Activated naive CD8-positive, alpha-beta T cell (primary cell): ENCODE results near the gene GPR146.
"Not testable (repeated sequence)": the region's sequence is repeated elsewhere in the genome, so short reads cannot be mapped to it uniquely, and the experiment has no call there.

ENCODE experiments used
- H3K27ac Mint-ChIP-seq: one replicate; pipeline ENCODE4 v1.8.0; 2021; ENCODE audit warnings: mixed read lengths
- H3K27me3 Mint-ChIP-seq: one replicate; pipeline ENCODE4 v1.8.0; 2021; ENCODE audit warnings: mixed read lengths
- H3K36me3 Mint-ChIP-seq: one replicate; pipeline ENCODE4 v1.8.0; 2021; ENCODE audit warnings: mixed read lengths
- H3K4me1 Mint-ChIP-seq: one replicate; pipeline ENCODE4 v1.8.0; 2021; ENCODE audit warnings: low read depth, mixed read lengths
- H3K4me3 Mint-ChIP-seq: one replicate; pipeline ENCODE4 v1.8.0; 2021; ENCODE audit warnings: mild to moderate bottlenecking, mixed read lengths
- H3K9me3 Mint-ChIP-seq: one replicate; pipeline ENCODE4 v1.8.0; 2021; ENCODE audit warnings: low read depth, mixed read lengths

GPR146 gene

DNA sequence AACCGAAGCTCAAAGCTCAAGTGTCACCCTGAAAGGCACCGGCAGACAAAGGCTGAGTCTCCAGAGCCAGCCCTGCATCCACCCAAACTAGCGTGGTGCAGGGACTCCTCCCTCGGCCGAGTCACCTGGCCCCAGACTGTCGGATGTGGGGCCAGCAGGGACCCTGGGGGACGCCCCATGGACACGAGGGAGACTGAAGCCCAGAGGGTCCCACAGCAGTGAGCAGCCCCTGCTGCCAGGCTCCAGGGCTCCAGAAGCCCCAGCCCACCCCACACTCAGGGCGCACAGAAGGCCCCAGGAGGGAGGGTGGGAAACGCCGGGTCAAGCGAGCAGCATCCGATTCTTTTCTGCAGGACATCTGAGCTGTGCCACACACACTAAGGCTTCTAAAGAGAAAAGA lies 20.2 kb downstream of the GPR146 start:
- no peak overlapping the region for H3K27ac Mint-ChIP-seq
- H3K4me3 Mint-ChIP-seq, result no peak overlapping the region
- no peaks in the 10 kb centered on the region for H3K36me3 Mint-ChIP-seq
- no peaks in the 10 kb centered on the region for H3K9me3 Mint-ChIP-seq
- peaks cover 8% of the 10 kb centered on the region for H3K4me1 Mint-ChIP-seq
- H3K27me3 Mint-ChIP-seq, result no peaks in the 10 kb centered on the region

DNA sequence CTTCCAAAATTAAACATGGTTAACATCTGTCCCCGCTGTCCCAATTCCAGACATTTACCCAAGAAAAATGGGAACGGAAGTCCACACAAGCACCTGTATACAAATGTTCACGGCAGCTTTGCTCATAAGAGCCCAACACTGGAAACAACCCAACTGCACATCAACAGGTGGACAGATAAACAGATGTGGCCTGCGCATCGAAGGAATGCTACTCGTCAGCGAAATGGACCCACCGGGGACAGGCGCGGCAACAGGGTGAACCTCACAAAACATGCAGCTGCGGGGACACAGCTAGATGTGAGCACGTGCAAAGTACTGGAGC lies 20.9 kb downstream of the GPR146 start:
- peaks cover 8% of the 10 kb centered on the region for H3K4me1 Mint-ChIP-seq
- no peaks in the 10 kb centered on the region for H3K27me3 Mint-ChIP-seq

DNA sequence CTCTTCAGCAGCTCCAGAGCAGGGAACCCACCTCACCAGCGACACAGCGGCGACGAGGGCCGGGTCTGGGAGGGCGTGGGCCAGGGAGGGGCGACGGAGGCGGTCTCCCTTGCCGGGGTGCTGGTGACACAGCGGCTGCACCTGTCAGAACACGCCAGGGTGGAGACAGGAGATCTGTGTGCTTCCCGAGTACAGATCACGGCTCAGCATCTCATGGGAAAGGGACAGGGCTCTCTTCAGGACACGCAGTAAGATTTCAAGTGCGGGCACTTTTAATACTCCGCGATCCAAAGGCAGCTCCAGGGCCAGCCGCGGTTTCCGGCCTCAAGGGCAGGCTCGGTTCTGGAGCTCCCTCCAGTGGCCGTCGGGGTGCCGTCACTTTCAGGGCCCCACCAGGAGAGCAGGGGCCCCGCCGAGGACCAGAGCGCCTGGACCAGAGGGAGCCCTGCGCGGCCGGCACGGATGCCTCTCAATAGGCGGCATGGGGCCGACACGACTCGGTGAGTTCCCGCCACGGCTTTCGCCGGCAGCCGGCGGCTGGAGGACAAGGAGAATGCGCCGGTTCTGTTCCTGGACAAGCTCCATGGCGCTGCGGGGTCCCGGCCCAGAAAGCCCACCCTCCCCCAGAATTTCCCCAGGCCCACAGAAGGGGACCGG lies 21.4 kb downstream of the GPR146 start:
- no peaks in the 10 kb centered on the region for H3K9me3 Mint-ChIP-seq
- no peak overlapping the region for H3K27ac Mint-ChIP-seq
- peaks cover 8% of the 10 kb centered on the region for H3K4me1 Mint-ChIP-seq
- no peaks in the 10 kb centered on the region for H3K27me3 Mint-ChIP-seq
- H3K36me3 Mint-ChIP-seq, result no peaks in the 10 kb centered on the region
- peak overlapping the region; percentile 60 for H3K4me3 Mint-ChIP-seq

More for the DNA sequence above, 20.9 kb downstream of the GPR146 start:
- H3K4me3 Mint-ChIP-seq, result no peak overlapping the region
- no peaks in the 10 kb centered on the region for H3K9me3 Mint-ChIP-seq
- H3K36me3 Mint-ChIP-seq, result no peaks in the 10 kb centered on the region
- H3K27ac Mint-ChIP-seq, result no peak overlapping the region

DNA sequence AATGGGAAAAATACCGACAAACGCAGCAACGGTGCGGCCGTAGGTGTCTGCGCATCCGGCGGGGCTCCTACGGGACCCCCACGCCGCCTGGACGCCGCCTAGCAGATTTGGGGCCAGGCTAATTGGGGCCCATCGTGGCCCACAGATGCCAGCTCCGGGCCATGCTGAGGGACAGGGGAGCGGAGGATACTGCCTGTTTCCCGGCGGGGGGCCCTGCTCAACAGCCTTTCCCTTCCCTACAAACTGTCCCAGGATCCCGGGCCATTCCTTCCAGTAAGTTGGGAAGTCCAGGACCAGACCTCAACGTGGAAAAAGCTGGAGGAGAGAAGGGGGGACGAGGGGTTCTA lies 21.9 kb downstream of the GPR146 start:
- no peaks in the 10 kb centered on the region for H3K9me3 Mint-ChIP-seq
- no peak overlapping the region for H3K4me3 Mint-ChIP-seq
- H3K27ac Mint-ChIP-seq, result no peak overlapping the region
- H3K36me3 Mint-ChIP-seq, result no peaks in the 10 kb centered on the region
- no peaks in the 10 kb centered on the region for H3K27me3 Mint-ChIP-seq
- H3K4me1 Mint-ChIP-seq, result peaks cover 6% of the 10 kb centered on the region

DNA sequence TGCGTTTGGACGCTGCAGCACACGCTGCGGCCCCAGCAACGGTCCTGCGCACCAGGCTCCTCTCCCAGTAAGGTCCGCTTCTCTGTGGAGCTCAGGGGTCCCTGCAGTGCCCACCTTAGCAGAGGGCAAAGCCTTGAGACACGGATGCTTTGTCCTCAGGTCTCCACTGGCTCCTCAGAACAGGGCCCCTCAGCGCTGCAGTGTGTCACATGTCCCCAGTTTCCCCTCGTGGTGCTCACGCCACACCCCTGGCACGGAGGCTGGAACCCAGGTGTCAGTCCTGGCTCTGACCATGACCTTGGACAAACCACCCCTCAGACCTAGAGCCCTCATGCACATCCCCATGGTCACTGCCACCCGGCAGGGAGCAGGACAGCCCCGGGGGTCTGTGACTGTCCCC lies 23.7 kb downstream of the GPR146 start:
- no peaks in the 10 kb centered on the region for H3K27me3 Mint-ChIP-seq
- no peaks in the 10 kb centered on the region for H3K36me3 Mint-ChIP-seq
- no peak overlapping the region for H3K27ac Mint-ChIP-seq

DNA sequence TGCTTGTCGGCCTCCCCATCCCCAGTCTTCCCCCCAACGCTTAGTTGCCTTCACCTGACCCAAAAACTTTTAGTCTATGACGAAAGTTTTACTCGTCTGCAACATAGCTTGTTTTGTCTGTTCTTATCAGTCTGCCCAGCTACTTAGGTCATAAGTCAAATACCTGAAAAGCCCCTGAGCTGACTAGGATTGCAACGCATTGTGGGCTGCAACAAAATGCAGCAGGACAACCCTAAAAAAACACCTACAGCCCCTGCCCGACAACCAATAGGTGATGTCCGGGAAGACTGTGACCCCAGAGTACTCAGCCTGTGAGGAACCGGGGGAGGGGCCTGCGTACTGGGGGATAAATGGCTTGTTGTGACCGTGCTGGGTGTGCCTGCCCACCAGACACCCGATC lies 24.3 kb downstream of the GPR146 start:
- no peak overlapping the region for H3K4me3 Mint-ChIP-seq
- no peak overlapping the region for H3K27ac Mint-ChIP-seq
- no peaks in the 10 kb centered on the region for H3K36me3 Mint-ChIP-seq
- peaks cover 6% of the 10 kb centered on the region for H3K4me1 Mint-ChIP-seq
- no peaks in the 10 kb centered on the region for H3K27me3 Mint-ChIP-seq
- H3K9me3 Mint-ChIP-seq, result no peaks in the 10 kb centered on the region

More for the DNA sequence above, 23.7 kb downstream of the GPR146 start:
- Mint-ChIP-seq H3K4me3 (no peak overlapping the region), H3K4me1 (peaks cover 6% of the 10 kb centered on the region), H3K9me3 (no peaks in the 10 kb centered on the region)

DNA sequence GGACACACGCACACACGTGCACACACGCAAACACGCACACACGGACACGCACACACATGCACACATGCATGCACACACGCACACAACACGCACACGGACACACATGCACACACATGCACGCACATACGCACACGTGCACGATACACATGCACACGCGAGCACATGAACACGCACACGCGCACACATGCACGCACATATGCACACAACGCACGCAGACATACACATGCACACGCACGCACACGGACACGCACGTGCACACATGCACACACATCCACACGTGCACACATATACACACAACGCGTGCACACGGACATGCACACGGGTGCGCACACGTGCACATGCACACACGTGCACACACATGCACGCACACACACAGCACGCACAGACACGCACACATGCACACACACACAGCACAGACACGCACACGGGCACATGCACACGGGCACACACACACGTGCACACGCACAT lies 26.2 kb downstream of the GPR146 start:
- no peaks in the 10 kb centered on the region for H3K27me3 Mint-ChIP-seq
- peaks cover 2% of the 10 kb centered on the region for H3K4me1 Mint-ChIP-seq
- H3K36me3 Mint-ChIP-seq, result no peaks in the 10 kb centered on the region
- H3K4me3 Mint-ChIP-seq, result no peak overlapping the region
- H3K9me3 Mint-ChIP-seq, result no peaks in the 10 kb centered on the region
- no peak overlapping the region for H3K27ac Mint-ChIP-seq

DNA sequence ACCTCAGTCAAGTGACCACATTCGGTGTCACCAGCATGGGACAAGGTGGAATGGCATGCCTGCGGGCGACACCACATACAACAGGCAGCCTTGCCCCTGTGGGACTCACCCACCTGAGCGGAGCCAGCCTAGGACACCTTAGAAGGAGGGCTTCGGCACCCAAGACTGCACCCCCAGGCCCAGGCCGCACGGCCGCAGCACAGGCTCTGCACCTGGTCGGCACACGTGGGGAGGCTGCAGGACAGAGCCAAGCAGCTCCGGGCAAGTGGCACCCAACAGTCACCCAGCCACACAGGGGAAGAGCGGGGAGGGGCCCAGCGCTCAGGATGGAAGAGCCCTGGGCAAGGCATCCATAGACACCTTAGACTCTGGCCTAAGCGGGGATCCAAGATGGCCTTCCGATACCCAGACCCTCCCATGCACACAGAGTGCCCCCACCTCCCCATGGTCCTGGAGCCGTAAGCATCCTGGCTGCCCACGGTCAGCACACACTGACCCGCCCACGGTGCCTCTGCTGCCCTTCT lies 27.4 kb downstream of the GPR146 start:
- Mint-ChIP-seq H3K27me3 (no peaks in the 10 kb centered on the region), H3K27ac (no peak overlapping the region), H3K4me1 (no peaks in the 10 kb centered on the region), H3K36me3 (no peaks in the 10 kb centered on the region), H3K9me3 (no peaks in the 10 kb centered on the region), H3K4me3 (no peak overlapping the region)

DNA sequence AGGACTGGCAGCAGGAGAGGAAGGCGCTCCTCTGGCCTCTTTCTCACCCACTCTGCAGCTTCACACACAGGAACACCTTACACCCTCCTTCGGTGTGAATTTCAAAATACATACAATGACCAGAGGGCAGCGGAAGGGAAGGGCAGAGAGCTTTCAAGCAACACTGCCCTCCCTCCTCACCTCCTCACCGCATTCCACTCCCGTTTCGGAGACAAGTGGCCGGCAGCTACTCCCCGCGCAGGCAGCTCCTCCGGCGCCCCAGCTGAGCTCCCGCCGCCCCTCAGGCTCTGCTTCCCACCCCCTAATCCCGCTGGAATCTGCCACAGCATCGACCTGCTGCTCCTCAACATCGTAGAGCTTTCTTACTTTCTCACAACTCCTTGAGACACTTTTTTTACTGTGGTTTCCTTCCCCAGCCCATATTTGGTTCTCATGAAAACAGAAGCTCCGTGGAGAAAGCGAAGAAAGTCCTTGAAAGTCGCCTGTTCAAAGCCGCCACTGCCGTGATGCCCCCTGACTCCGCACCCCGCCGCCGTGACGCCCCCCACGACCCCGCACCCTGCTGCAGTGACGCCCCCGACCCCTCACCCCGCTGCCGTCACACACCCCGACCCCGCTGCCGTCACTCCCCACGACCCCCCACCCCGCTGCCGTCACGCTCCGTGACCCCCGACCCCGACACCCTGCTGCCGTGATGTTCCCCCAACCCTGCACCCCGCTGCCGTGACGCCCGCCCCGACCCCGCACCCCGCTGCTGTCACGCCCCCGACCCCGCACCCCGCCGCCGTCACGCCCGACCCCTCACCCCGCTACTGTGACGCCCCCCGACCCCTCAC lies 29.0 kb downstream of the GPR146 start:
- no peaks in the 10 kb centered on the region for H3K36me3 Mint-ChIP-seq
- no peak overlapping the region for H3K4me3 Mint-ChIP-seq
- H3K27me3 Mint-ChIP-seq, result no peaks in the 10 kb centered on the region
- no peaks in the 10 kb centered on the region for H3K9me3 Mint-ChIP-seq
- no peak overlapping the region for H3K27ac Mint-ChIP-seq
- no peaks in the 10 kb centered on the region for H3K4me1 Mint-ChIP-seq

DNA sequence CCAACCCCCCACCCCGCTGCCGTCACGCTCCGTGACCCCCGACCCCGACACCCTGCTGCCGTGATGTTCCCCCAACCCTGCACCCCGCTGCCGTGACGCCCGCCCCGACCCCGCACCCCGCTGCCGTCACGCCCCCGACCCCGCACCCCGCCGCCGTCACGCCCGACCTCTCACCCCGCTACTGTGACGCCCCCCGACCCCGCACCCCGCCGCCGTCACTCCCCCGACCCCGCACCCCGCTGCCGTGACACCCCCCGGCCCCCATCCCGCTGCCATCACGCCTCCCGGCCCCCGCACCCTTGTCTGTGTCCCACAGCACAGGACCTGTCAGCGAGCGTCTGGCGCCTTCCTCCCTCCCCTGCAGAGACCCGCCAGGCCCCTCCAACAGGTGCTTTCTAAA lies 29.7 kb downstream of the GPR146 start:
- H3K27ac Mint-ChIP-seq, H3K9me3 Mint-ChIP-seq, H3K4me3 Mint-ChIP-seq, H3K36me3 Mint-ChIP-seq, H3K4me1 Mint-ChIP-seq, H3K27me3 Mint-ChIP-seq: not testable (repeated sequence)

DNA sequence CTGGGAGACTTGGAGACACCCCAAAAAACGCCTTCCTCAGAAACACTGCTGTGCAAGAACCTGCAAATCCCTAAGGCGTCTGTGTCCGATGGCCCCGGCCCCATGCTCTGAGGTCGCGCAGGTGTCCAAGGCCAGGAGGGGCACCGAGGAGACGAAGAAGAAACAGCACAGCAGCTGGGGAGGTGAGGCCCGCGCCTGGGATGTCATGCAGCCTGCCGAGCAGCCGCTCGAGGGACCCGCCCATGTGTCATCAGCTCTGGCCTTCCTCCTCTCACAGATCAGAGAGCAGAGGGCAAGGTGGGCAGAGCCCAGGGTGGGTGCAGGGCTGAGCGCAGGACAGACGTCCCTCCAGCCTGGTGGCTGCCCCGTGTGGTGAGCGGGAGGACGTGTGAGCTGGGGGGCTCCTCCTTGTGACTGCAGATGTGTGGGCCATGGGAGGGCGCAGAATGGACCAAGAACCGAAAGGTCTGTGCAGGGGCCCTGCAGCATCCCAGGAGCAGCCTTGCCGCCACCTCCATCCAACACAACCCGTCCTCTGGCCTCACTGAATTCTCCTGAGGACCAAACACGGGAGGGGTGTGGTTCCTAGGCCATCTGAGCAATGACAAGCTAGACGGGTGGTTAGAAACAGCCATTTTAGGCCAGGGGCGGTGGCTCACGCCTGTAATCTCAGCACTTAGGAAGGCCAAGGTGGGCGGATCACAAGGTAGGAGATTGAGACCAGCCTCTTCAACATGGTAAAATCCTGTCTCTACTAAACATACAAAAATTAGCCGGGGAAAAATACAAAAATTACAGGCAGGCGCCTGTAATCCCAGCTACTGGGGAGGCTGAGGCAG lies 30.5 kb downstream of the GPR146 start:
- Mint-ChIP-seq H3K27me3 (no peaks in the 10 kb centered on the region), H3K4me3 (no peak overlapping the region), H3K4me1 (no peaks in the 10 kb centered on the region), H3K36me3 (no peaks in the 10 kb centered on the region), H3K9me3 (no peaks in the 10 kb centered on the region), H3K27ac (no peak overlapping the region)

DNA sequence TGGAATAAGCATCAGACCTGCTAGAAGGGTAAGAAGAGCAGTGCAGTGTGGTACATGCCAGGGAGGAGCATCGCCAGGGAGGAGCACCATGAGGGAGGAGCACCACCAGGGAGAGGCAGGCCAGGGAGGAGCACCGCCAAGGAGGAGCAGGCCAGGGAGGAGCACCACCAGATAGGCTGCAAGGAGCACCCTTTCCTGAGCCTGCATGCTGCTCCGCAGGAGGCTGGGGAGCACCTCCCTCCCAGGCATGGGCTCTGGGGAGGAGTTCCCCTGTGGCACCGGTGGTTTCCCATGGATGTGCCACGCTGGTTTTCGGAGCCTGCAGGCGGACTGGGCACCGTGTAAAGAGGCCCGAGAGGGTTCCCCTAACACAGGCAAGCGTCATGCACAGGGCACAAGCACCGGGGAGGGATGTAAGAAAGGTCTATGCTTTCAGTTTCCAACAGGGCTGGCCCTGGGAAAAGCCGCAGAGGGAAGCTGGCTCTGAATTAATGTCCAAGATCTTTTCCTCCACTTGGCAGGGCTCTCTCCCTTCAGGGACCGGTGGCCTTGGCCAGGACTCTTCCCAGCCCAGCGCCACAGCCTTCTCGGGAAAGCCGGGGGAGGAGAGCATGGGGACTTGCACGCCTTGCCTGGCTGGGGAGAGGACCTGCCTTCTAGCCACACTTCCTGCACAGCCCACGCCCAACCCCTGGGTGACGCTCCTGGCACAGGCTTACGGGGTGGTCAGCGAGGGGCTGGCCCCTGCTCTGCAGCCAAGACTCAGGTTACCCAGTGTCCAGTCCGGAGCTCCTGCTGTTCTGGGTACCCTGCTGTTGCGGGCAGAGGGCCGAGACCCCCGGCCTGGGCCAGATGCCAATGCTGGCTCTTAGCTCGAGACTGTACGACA lies 32.1 kb downstream of the GPR146 start:
- no peaks in the 10 kb centered on the region for H3K27me3 Mint-ChIP-seq
- H3K4me3 Mint-ChIP-seq, result no peak overlapping the region
- no peaks in the 10 kb centered on the region for H3K4me1 Mint-ChIP-seq
- H3K36me3 Mint-ChIP-seq, result no peaks in the 10 kb centered on the region
- H3K27ac Mint-ChIP-seq, result no peak overlapping the region
- no peaks in the 10 kb centered on the region for H3K9me3 Mint-ChIP-seq

DNA sequence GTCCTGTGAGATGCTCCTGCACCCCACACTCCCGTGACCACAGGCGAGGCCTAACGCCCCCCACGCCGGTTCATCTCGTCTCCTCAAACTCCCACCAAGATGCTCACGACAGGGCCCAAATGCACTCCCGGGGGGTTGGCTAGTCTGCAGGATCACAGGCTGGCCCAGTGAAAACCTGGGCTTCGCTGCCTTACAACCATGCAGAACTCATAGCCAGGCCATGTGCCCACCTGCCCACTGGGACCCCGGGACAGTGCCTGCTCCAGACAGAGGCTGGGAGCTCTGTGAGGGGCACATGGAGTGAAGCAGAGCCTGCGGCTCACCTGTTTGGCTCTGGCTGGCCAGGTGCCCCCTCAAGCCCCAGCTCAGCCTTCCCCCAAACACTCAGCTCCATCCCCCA lies 34.2 kb downstream of the GPR146 start:
- H3K27ac Mint-ChIP-seq, result no peak overlapping the region
- no peaks in the 10 kb centered on the region for H3K36me3 Mint-ChIP-seq
- no peaks in the 10 kb centered on the region for H3K27me3 Mint-ChIP-seq
- H3K4me3 Mint-ChIP-seq, result no peak overlapping the region
- no peaks in the 10 kb centered on the region for H3K9me3 Mint-ChIP-seq
- H3K4me1 Mint-ChIP-seq, result no peaks in the 10 kb centered on the region

DNA sequence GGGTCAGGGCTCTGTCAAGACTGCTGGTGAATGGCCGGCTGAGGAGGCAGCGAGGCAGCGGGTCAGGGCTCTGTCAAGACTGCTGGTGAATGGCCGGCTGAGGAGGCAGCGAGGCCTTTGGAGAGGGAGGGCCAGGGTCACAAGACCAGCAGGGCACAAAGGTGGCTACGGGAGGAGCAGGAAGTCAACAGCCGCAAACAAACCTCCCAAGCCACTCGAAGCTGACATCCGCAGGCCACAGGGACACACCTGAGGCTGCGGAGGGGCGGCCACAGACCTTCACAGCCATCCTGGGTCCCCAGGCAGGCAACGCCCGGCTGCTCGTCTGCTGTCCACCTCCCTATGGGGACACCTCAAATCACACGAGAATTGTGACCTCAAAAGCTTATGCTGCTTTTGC lies 34.6 kb downstream of the GPR146 start:
- H3K36me3 Mint-ChIP-seq, result no peaks in the 10 kb centered on the region
- no peak overlapping the region for H3K27ac Mint-ChIP-seq
- H3K27me3 Mint-ChIP-seq, result no peaks in the 10 kb centered on the region
- no peaks in the 10 kb centered on the region for H3K4me1 Mint-ChIP-seq
- no peaks in the 10 kb centered on the region for H3K9me3 Mint-ChIP-seq
- no peak overlapping the region for H3K4me3 Mint-ChIP-seq
